HG03095 (cell line): ENCODE data around the gene SEC14L1.
A peak's percentile ranks its signal among the peaks of the same experiment; 100 is the strongest.
"Not testable (repeated sequence)": the region's sequence is repeated elsewhere in the genome, so short reads cannot be mapped to it uniquely, and the experiment has no call there.

ENCODE experiments used
- ATAC-seq: cut with Tn5 transposase; IDR thresholded peaks from one replicate; pipeline ENCODE4 v1.9.1; 2021; ENCODE audit warnings: moderate library complexity; ENCODE audit not compliant: unreplicated experiment

The SEC14L1 gene

DNA sequence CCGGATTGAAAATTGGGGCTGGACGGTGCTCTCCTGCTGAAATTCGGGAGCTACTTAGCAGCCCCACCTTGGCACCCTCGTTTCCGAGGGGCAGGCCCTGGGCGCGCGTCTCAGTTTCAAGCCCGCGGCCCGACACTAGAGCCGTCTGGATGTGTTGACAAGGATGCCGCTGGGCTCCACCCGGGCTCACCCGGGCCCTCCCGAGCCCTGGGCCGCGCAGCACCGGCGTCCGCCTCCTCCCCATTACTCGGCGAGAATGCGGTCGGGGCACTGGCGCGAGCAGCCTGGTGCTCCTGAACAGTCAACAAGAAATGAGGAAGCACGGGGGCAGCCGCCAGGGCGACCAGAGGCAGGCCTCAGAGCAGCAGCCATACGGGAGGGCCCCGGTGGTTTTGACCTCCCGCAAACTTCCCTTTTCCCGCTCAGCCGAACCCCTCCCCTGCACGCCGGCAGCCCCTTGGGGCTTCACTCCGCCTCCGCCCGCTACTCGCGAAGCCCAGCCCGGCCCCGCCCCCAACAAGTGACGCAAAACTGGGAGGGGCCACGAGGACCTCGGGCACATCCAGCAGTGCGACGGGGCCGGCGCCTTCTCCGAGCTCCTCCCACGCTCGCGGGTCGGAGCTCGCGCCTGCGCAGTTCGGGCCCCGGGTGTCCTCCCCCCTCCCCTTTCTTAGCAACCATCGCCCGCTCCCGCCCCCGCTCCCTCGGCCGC is 447 bp upstream of the SEC14L1 start:
- peak; percentile 69 for ATAC-seq

DNA sequence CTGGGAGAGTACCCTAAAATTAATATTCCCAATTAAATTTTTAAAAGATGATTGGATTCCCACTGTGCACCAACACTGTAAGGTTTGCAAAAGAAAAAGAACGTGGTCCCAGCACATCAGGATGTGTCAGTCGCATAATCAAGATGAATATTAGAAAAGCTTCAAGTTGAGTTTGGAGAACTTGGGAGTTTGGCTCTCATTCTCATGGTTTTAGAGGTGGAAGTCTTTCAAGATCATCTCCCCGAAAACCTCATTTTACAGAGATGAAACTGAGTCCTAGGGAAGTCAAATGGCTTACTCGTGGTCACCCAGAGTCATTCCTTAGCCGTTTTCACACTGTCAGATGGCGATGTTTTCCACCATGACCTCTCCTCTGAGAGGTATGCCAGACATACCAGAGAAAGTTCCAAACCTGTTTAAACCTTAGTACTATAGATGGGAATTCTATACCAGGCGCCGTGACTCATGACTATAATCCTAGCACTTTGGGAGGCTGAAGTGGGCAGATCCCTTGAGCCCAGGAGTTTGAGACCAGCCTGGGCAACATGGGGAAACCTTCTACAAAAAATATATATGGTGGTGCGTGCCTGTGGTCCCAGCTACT is 1.2 kb downstream of the SEC14L1 start:
- ATAC-seq: no peak

DNA sequence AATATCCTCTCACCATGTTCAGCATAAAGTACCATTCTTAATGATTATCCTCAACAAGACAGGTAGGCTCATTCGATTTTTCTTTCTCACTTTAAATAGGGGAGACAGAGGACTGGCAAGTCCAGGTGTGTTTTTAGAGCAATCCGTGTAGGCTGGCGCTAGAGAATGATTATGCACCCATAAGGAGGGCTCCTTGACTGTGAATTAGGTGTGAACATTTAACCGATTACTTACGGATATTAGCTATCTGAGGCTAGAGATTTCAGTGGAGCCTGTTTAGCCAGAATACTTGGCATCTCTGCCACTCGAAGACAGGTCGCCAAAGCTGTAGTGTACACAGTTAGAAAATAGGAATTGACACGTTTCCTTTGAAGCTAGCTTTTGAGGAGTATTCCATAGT is 1.9 kb downstream of the SEC14L1 start:
- no peak for ATAC-seq

DNA sequence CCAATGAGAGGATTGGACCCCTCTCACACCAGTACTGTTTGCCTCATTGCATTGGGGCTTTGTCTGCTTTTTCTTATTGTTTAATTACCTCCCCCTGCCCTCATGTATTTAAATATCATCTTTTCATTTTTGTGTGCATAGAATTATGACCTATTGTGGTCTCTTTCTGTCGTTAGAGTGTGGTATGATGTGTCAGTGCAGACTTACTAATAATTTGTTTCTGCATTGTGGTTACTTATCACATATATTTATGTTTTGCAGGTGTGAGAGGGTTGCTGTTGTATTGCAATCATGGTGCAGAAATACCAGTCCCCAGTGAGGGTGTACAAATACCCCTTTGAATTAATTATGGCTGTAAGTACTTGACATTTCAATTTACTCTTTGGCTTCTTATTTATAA is 2.5 kb downstream of the SEC14L1 start:
- ATAC-seq: no peak

DNA sequence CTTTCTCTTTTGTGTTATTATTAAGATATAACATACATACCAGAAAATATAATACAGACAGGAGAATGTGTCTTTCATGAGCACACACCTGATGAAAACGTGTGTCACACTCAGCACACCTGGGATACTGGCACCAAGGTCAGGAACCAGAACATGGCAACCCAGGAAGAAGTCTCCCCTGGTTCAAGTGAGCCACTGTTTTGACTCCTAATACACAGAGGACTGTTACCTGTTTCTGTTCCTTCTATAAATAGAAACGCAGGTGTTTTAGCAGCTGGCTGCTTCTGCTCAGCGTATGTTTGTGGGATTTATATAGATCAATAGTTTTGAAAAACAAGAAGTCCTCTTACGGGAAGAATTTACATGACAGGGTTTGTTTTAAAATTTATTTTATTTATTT is 3.5 kb downstream of the SEC14L1 start:
- no peak for ATAC-seq

DNA sequence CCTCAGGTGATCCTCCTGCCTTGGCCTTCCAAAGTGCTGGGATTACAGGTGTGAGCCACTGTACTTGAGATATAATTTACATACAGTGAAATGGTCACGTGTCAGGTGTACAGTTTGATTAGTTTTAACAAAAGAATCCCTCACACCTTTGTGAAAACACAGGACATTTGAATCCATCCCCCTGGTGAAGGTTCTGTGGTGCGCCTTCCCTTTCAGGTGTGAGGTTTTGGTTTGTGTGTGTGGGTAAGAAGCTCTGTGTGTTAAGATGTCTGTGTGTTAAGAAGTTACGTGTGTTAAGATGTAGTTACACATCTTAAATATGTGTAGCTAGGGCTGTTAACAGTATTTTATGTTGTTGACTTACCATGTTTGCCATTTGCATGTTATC is 4.4 kb downstream of the SEC14L1 start:
- ATAC-seq: no peak

DNA sequence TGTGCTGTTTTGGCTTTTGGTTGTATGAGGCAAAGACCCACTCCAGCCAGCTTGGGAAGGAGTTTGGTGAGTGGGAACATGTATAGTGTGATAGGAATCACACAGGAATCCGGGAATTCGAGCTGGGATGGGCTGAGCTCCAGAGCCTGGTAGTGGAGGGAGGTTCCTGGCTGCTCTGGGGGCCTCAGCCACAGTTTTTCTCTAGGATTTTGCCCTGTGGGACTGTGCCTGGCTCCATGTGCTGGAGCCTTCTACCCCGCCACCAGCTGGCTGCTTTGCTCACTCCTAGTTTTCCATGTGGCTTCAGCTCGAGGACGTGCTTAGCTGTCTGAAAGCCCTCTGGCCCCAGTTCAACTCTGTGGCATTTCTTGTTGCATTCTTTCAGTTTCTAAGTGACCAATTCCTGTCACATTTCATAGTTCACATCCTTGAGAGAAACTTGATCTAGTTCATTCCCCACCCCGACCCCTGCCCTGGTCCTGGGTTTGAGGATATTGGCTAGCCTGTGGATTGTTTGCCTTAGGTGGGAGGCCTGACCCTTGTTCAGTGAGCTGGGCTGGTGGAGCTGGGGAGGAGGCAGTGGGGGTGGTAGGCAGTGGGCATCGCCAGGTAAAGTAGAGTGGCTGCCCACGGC is 5.0 kb downstream of the SEC14L1 start:
- no peak for ATAC-seq

DNA sequence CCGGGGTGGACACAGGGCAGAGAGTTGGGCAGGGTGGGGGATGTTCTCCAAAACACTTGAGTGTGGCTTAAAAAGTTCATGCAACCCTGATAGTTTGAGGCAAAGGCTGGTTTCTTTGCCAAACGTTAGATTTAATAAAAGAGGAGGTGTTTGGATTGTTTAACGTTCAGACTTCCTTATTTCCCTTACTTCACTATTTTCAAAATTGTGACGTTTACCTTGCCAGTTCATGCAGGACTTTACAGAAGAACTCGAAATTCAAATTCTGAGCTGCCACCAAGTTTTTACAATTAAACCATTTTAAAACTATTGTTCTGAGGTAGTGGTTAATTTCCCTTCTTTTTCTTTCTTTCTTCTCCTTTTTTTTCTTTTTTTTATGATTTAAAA is 5.5 kb downstream of the SEC14L1 start:
- no peak for ATAC-seq

DNA sequence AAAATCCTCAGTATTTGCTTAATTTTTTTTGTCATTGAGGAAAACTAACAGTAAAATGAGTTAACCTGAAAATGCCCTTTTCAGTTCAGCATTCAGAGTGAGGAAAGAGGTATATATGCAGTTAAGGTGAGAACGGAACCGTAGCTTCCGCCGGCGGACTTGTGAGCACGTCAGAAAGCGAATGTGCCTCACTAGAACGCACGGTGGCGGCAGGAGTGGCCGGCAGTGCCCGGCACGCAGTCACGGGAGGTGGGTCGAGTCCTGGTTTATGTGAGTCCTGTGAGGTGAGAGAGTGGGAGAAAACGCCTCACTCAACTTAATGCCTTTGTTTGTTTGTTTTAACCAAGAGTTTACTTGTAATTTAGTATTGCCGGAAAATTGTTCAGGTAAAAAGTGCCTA is 6.1 kb downstream of the SEC14L1 start:
- no peak for ATAC-seq

DNA sequence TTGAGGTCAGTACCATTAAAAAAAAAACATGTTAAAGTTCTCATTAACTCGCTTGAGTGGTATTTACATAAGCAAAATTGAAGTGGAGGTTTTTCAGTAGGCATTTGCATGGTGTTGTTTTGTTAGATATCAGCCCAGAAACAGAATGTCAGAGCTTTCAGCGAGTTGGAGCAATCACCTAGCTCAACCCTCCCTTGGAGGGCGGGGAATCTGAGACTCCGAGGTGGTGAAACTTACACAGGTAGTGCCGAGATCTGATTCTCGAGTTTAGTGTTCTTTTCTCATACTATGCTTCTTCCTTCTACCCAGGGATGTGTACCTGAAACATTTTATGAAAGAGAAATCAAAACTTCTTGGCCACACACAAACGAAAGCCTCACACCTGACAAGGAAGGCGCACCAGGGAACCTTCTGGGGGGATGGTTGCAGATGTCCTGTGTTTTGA is 6.6 kb downstream of the SEC14L1 start:
- peak; percentile 48 for ATAC-seq

DNA sequence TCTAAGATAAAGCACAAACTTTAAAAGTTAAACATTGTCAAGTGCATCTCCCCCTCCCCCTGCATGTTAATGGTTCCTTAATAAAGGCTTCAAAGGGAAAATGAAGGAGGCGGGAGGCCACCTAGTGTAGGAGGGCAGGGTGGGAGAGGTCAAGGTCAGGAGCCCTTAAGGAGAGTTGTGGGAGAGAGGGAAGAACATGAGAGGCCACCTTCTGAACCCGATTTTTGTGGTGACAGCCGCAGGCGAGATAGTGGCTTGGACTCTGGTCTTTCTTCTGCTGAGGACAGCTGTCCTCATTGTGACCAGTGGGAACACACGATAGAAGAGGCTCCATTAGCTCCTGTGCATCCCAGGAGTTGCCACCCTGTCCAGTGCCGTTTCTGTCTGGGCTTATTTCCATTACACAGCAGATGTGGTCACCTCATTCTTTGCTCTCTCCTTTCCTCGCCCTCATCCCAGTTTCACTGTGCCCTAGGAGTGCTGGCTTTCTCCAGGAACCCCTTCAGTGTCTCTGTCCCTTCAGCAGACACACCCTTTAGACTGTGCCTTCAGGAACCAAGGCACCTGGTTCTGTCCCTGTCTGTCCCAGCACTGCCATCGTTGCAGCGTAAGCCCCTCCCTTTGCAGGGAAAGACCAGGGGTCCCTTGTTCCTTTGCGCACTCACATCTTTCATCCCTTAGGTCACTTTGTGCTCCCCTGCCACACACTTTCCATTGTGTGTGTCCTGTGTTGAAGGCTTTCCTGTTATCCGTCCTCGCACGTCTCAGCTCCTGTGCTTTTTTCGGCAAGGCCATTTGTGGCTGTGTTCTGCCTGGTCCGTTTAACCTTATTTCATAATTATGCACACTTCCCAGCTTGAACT is 7.5 kb downstream of the SEC14L1 start:
- ATAC-seq: no peak

DNA sequence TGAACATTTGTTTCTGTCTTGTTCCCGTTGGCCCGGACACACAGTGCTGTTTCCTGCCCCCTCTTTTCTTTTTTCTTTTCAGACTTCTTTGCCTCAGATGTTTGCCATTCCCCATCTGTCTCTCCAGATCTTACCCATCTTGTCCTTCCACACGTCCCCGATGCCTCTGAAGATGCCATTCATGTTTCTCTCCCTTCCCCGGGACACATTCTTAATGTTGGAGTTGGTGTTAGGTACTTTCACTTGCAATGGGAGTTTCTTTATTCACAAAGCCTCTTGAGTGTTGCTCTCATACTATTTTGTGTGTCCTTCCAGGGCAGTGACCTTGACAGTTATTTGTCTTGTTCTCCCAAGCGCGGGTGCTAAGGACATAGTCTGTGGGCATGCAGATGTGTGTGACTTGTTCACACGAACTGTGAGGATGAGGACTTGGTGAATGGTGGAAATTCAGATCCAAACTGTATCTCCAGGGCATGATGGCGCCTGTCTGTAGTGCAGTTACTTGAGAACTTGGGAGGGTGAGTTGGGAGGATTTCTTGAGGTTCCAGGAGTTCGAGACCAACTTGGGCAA is 8.3 kb downstream of the SEC14L1 start:
- ATAC-seq: no peak

DNA sequence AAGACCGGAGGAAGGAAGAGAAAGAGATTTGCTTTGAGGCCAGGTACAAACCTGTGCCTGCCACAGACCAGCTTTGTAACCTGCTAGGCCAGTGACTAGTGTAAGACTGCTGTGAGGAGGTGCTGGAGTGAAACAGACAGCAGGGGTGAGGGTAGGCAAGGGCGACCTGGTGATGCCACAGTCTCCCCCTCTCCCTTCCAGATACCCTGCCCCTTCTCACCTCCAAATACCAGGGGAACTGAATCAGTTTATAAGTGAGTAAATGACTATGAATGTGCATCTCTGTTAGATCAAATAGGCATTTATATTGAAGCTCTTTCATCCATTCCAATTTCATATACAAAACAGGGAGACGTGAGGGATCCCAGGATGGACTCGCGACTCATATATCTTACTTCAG is 9.4 kb downstream of the SEC14L1 start:
- ATAC-seq: no peak

DNA sequence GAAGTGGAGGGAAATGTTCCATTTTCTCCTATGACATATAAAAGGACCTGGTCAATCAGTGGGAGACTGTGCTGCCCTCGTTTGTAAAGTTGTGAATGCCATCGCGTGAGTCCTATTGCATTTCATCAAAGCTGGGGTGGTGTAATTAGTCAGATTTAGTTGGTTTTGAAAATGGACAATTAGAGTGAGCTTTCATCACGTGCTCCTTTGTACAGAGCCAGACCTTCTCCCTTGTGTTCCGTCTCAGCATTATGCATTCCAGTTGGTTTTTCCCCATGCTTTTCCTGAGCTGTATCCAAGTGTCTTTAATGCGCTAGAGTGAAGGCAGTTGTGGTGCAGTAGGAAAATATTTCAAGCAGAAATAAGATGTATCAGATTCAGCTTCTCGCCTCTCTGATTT is 10.4 kb downstream of the SEC14L1 start:
- ATAC-seq: no peak

DNA sequence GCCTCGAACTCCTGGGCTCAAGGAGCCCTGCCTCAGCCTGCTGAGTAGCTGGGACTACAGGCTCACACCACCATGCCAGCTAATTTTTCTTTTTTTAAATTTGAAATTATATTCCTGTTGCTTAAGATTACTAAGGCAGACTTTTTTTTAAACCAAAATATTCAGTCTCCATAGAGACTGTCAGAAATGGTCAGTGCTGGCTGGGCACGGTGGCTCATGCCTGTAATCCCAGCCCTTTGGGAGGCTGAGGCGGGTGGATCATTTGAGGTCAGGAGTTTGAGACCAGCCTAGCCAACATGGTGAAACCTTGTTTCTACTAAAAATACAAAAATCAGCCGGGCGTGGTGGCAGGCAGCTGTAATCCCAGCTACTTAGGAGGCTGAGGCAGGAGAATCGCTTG is 11.3 kb downstream of the SEC14L1 start:
- not testable (repeated sequence) for ATAC-seq

DNA sequence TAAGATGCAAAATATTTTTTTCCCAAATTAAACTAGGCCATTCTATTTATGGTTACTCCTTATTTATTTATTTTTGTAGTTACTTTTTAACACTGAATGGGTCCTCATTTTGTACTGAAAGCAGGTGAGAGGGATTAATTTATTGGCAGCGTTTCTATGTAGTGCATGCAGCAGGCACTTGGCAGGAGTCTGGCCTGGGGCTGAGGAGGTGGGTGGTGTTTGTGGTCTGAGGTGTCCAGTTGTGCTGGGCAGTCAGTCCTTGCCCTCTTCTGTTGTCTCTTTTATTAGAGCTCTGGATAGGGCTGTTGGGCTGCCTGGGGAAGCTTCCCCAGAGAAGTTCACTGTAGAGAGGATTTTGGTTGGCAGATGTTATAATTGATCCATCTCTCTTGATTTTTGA is 12.7 kb downstream of the SEC14L1 start:
- no peak for ATAC-seq

DNA sequence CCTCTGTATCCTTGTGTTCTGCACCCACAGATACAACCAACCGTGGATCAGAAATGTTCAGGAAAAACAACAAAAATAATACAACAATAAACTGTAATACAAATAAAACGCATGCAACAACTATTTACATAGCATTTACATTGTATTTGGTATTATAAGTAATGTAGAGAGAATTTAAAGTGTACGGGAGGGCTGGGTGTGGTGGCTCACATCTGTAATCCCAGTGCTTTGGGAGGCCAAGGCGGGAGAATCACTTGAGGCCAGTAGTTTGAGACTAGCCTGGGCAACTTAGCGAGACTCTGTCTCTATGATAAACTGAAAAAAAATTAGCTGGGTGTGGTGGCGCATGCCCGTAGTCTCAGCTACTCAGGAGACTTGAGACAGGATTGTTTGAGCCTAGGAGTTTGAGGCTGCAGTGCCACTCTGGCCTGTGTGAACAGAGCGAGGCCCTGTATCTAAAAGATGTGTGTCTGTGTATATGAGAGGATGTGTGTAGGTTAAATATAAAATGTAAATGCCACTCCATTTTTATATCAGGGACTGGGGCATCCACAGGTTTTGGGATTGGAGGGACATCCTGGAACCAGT is 13.3 kb downstream of the SEC14L1 start:
- no peak for ATAC-seq

DNA sequence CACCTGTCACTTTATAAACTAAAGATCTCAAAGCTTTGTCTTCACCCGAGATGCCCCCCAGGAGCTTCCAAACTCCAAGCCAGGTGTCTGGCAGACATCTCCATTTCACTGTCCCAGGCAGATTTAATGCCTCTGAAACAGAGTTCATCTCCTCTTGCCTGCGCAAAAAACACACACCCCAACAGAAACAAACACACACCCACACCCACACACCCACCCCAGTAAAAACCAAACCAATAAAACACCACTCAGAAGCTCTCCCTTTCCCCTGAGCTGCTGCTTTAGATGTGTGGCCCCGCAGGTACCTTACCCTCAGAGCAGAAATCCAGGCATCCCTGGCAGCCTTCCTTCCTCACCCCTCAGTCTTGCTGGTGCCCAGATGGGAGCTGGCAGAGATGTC is 14.4 kb downstream of the SEC14L1 start:
- ATAC-seq: no peak

DNA sequence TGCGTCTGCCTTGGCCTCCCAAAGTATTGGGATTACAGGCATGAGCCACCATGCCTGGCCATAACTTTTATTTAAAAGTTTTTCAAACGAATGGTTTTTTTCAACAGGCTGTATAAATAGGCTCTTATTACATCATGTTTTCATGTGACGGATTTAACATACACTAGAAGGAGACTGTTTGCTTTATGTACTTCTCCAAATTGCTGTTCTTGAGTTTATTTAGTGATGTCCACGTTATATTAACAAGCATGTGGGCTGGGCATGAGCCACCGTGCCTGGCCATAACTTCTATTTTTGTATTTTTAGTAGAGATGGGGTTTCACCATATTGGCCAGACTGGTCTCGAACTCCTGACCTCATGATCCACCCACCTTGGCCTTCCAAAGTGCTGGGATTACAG is 17.0 kb downstream of the SEC14L1 start:
- not testable (repeated sequence) for ATAC-seq

DNA sequence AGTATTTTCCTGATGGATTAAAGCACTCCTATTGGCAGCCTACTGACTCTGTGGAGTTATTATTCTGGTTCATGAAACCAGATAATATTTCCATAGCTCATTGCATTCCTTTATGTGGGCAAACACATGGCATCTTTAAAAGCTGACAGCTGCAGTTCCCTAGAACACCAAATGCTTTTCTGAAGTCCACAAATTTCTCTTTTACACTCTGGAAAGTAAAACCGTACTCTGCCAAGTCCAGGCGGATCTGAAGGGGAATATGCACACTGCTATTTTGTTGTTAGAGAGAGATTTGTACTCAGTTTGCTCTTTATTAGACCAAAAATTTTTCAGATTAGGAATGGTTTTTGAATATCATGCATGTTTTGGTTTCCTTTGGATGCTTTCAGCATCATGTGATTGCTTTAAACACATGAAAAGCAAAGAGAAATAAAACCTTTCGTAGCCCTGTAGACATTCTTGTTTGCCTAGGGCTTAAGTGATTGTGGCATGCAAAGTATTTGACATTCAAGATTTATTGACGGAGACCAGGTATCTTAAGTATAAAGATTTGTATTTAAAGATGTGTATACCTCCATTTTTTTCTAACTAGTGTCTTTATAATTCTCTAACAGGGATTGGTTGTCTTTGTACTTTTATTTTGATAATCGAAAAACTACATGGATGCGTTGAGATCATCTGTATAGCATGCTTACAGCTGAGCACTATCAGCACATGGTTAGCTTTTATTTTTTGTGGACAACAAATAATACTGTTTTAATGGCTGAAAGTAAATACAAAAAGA is 19.5 kb downstream of the SEC14L1 start:
- ATAC-seq: no peak
